Measurements from ENCODE around the gene HTR2C.

DNA sequence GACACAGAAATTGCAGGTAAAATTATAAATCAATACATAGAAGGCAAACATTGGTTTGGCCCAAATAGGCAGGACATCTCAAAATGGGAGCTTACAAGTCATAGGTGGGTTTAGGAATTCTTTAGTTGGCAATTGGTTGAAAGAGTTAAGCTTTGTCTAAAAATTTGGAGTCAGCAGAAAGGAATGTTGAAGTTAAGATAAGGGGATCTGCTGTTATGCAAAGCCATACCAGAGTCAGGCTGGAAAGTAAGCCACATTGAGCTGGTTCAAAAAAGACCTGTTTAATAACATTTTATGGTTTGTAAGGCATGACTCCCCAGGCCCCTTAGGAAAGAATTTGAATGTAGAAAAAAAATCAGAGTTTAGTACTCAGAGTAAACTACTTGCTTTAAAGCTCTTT lies 341.0 kb downstream of the HTR2C start:
- no peak for TF ChIP-seq POLR2AphosphoS5 (IDR thresholded peaks at IDR 0.05)
- TF ChIP-seq POLR2A (IDR thresholded peaks at IDR 0.05) = no peak
